Vagina (tissue), 2 donors: ENCODE results near the gene TLCD4.

ENCODE experiments used
- POLR2A ChIP-seq, 2 donors: fragments of 450-650 bp; IDR thresholded peaks; one replicate each; pipeline ENCODE4 v1.6.1; 2017; ENCODE audit warnings: antibody characterized with exemption in 2 of 2, mild to moderate bottlenecking in 2 of 2, moderate library complexity in 2 of 2
- POLR2AphosphoS5 ChIP-seq, 2 donors: sonication (generic); formaldehyde crosslinking; IDR thresholded peaks; one replicate each; pipeline ENCODE4 v1.9.0; 2017; ENCODE audit warnings: antibody characterized with exemption in 2 of 2, mild to moderate bottlenecking in 2 of 2, low read depth in 1 of 2; ENCODE audit not compliant: insufficient read depth in 1 of 2
- TF ChIP-seq, protein P1 (sequence below), 3 experiments: fragments of 450-650 bp in 2 of 3; fragments of 200-600 bp in 1 of 3; sonication (generic) in 1 of 3; IDR thresholded peaks; one replicate each; pipeline ENCODE4 v1.5.1; 2017 to 2019; ENCODE audit warnings: antibody characterized with exemption in 3 of 3, mild to moderate bottlenecking in 2 of 3, moderate library complexity in 2 of 3

DNA sequence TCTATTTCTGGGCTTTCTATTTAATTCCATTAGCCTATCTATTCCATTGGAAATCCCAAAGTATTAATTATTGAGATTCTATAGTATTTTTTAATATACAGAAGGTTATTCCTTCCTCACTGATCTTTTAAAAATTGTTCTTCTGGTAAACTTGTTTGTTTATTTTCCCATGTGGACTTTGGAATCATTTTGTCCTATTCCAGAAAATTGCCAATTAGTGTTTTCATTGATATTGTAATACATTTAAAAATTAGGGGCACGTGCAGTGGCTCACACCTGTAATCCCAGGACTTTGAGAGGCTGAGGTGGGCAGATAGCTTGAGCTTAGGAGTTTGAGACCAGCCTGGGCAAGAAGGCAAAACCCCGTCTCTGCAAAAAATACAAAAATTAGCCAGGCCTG, 8.4 kb upstream of the TLCD4 start:
- TF ChIP-seq, protein P1, sequence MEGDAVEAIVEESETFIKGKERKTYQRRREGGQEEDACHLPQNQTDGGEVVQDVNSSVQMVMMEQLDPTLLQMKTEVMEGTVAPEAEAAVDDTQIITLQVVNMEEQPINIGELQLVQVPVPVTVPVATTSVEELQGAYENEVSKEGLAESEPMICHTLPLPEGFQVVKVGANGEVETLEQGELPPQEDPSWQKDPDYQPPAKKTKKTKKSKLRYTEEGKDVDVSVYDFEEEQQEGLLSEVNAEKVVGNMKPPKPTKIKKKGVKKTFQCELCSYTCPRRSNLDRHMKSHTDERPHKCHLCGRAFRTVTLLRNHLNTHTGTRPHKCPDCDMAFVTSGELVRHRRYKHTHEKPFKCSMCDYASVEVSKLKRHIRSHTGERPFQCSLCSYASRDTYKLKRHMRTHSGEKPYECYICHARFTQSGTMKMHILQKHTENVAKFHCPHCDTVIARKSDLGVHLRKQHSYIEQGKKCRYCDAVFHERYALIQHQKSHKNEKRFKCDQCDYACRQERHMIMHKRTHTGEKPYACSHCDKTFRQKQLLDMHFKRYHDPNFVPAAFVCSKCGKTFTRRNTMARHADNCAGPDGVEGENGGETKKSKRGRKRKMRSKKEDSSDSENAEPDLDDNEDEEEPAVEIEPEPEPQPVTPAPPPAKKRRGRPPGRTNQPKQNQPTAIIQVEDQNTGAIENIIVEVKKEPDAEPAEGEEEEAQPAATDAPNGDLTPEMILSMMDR (IDR thresholded peaks at IDR 0.05), result no peak
- TF ChIP-seq POLR2A (IDR thresholded peaks at IDR 0.05) (no peak), POLR2AphosphoS5 (IDR thresholded peaks at IDR 0.05; ENCODE audit: insufficient read depth in 1 of 2, low read depth in 1 of 2) (no peak)
